Karpas-422 (cell line): ENCODE measurements around the gene ERMP1. TPM values are rescaled to one million over a fixed set of nuclear protein-coding genes. Genes with fewer than 3 reads are reported as not detected.

Experiments
- DNase-seq: peaks from one replicate; pipeline ENCODE4 v3.0.0-alpha.2; 2015
- H2AFZ ChIP-seq: fragments of 200-600 bp; sonication (generic); 2 replicates; pipeline ENCODE4 v1.6.1; 2014; ENCODE audit warnings: antibody characterized with exemption, low read length, mixed read lengths
- H3K27ac ChIP-seq: fragments of 200-600 bp; sonication (generic); 2 replicates; pipeline ENCODE4 v1.5.1; 2014; ENCODE audit warnings: mild to moderate bottlenecking, low read length, moderate library complexity
- H3K27me3 ChIP-seq: fragments of 200-600 bp; sonication (generic); 2 replicates; pipeline ENCODE4 v1.6.1; 2014; ENCODE audit warnings: low read length, mixed read lengths
- H3K36me3 ChIP-seq: fragments of 200-600 bp; sonication (generic); 2 replicates; pipeline ENCODE4 v1.6.1; 2014; ENCODE audit warnings: low read length, mixed read lengths; ENCODE audit not compliant: insufficient read depth
- H3K4me1 ChIP-seq: fragments of 200-600 bp; sonication (generic); 2 replicates; pipeline ENCODE4 v1.6.1; 2014; ENCODE audit warnings: mild to moderate bottlenecking, low read length, mixed read lengths
- H3K4me2 ChIP-seq: fragments of 200-600 bp; sonication (generic); 2 replicates; pipeline ENCODE4 v1.6.1; 2014; ENCODE audit warnings: low read length, low read depth, mild to moderate bottlenecking; ENCODE audit not compliant: poor library complexity, severe bottlenecking
- H3K4me3 ChIP-seq: fragments of 200-600 bp; sonication (generic); 2 replicates; pipeline ENCODE4 v1.5.1; 2014; ENCODE audit warnings: mild to moderate bottlenecking, antibody characterized with exemption, low read length, mixed read lengths
- H3K79me2 ChIP-seq: fragments of 200-600 bp; sonication (generic); 2 replicates; pipeline ENCODE4 v1.6.1; 2014; ENCODE audit warnings: mild to moderate bottlenecking, low read length, mixed read lengths
- H3K9ac ChIP-seq: fragments of 200-600 bp; sonication (generic); 2 replicates; pipeline ENCODE4 v1.6.0; 2014; ENCODE audit warnings: low read length
- H3K9me2 ChIP-seq: fragments of 200-600 bp; sonication (generic), shearing (Covaris generic); replicated peaks from 2 replicates; pipeline ENCODE4 v1.6.0; 2014; ENCODE audit warnings: mild to moderate bottlenecking, low read length, moderate library complexity; ENCODE audit not compliant: insufficient read depth
- H3K9me3 ChIP-seq: fragments of 300-700, 200-600 bp; sonication (generic); 2 replicates; pipeline ENCODE4 v1.6.1; 2014; ENCODE audit warnings: low read length, mixed read lengths
- H4K20me1 ChIP-seq: fragments of 200-600 bp; sonication (generic); 2 replicates; pipeline ENCODE4 v1.6.1; 2014; ENCODE audit warnings: mild to moderate bottlenecking, antibody characterized with exemption, low read length, low read depth; ENCODE audit not compliant: insufficient read depth
- total RNA-seq: library from RNA; depleted of rRNA; stranded (reverse); fragments of >200 nt; shearing (Covaris generic); gene quantifications from 2 replicates; pipeline ENCODE4 v1.2.3, GENCODE V29; 2014; ENCODE audit warnings: low replicate concordance

The ERMP1 gene
- total RNA-seq, 1 experiment from 2014 or later: 27.4 TPM

DNA sequence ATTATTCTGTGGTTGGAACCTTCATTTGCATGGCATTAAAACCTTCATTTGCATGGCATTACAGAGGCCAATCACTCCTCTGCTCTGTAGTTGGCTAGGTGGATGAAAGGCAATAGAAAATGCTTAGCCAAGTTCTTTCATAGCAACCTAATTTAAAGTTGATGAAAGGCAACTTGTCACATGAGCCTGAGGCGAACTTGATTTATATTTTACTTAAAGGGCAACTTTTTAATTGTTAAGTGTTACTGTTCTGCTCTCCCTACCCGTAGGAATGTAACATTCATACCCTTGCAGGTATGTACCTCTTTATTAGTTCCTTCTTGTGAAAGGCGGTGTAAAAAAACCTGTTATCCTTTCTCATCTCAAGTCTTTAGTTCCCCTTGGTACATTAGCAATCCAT, 7.9 kb upstream of the ERMP1 start:
- Histone ChIP-seq H3K27ac (no peak overlapping the region), H3K27me3 (no peaks in the 10 kb centered on the region), H3K4me2 (no peak overlapping the region), H3K79me2 (no peaks in the 10 kb centered on the region), H3K9me3 (no peaks in the 10 kb centered on the region), H3K36me3 (no peaks in the 10 kb centered on the region), H3K9ac (no peak overlapping the region), H3K4me3 (no peak overlapping the region), H3K4me1 (peaks cover 5% of the 10 kb centered on the region), H2AFZ (no peak overlapping the region), H3K9me2 (no peaks in the 10 kb centered on the region), H4K20me1 (no peaks in the 10 kb centered on the region)
- no peak for DNase-seq

DNA sequence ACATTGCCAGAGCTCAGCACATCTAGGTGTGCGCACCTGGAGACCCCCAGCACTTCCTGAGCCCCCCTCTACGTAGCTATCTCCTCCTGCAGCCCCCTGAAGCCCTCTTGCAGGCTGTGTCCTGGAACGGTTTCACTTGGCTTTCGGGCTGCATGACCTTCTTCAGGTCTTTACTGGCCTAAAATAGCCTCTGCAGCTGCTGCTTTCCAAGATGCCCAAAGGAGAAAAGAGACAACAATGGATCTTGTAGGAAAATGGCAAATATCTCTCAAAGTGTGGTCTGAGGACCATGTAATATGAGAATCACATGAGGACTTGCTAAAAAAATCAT, 6.6 kb upstream of the ERMP1 start:
- H3K9ac ChIP-seq: no peak overlapping the region

DNA sequence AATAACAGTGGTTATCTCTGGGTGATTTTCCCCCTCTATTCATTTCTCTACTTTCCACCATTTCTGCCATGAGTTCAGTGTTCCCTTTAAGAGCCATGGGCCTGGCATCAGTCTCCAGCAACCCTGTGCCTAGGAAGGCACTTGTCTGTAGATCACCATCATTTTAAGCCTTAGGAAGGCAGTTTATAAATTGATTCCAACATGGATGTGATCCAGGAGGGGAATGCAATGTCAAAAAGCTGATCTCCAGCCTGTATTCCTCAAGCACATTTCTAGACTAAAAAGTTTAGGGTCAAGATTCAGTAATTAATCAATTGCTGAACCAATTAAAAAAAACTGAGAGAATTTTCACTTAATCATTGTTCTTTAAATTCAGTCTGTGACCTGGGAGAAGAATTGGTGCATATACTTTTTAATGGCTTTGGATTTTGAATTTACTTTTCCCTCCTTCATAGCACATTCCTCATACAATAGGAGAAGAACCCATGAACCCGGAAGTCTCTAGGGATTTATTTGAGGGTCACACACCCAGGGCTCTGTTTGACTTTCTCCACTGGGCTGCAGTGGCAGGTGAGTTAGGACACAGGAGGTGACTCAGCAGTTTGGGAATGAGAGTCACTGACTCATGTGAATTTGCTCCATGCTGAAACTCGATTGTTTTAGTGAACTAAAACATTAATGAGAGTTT, 6.1 kb upstream of the ERMP1 start:
- H4K20me1 ChIP-seq: no peaks in the 10 kb centered on the region
- H3K4me3 ChIP-seq: no peak overlapping the region
- no peak overlapping the region for H2AFZ ChIP-seq
- H3K79me2 ChIP-seq: no peaks in the 10 kb centered on the region
- H3K9ac ChIP-seq: no peak overlapping the region
- no peak overlapping the region for H3K27ac ChIP-seq
- no peaks in the 10 kb centered on the region for H3K9me3 ChIP-seq
- no peaks in the 10 kb centered on the region for H3K27me3 ChIP-seq
- H3K4me1 ChIP-seq: peaks cover 8% of the 10 kb centered on the region
- DNase-seq: no peak
- no peaks in the 10 kb centered on the region for H3K9me2 ChIP-seq
- no peaks in the 10 kb centered on the region for H3K36me3 ChIP-seq
- H3K4me2 ChIP-seq: no peak overlapping the region

More for the DNA sequence above, 6.6 kb upstream of the ERMP1 start:
- no peak overlapping the region for H3K4me2 ChIP-seq
- no peak overlapping the region for H2AFZ ChIP-seq
- no peaks in the 10 kb centered on the region for H3K36me3 ChIP-seq
- no peaks in the 10 kb centered on the region for H3K79me2 ChIP-seq
- no peak overlapping the region for H3K27ac ChIP-seq
- DNase-seq: no peak
- H3K4me3 ChIP-seq: no peak overlapping the region
- no peaks in the 10 kb centered on the region for H4K20me1 ChIP-seq
- no peaks in the 10 kb centered on the region for H3K27me3 ChIP-seq
- peaks cover 5% of the 10 kb centered on the region for H3K4me1 ChIP-seq
- H3K9me3 ChIP-seq: no peaks in the 10 kb centered on the region
- no peaks in the 10 kb centered on the region for H3K9me2 ChIP-seq

DNA sequence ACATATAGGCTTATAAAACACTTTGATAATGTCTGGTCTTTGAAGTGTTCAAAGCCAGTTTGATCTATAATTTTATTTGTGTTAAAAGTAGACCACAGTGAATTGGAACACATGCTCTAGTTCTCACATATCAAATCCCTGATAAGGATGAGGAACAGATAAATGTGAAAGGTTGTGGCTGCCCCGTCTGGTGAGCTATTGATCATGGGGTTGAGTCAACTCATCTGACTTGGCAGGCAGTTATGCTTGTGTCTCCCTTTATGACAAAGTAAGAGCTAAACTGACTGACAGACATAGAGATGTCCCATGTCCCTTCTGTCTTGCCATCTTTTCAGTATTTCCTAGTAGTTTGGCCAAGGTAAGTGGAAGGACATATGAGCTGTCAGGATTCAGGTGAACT, 2.9 kb upstream of the ERMP1 start:
- no peak overlapping the region for H3K4me2 ChIP-seq
- H3K79me2 ChIP-seq: peaks cover 20% of the 10 kb centered on the region
- no peak overlapping the region for H3K4me3 ChIP-seq
- H3K9me3 ChIP-seq: no peaks in the 10 kb centered on the region
- no peak overlapping the region for H2AFZ ChIP-seq
- no peaks in the 10 kb centered on the region for H4K20me1 ChIP-seq
- H3K36me3 ChIP-seq: no peaks in the 10 kb centered on the region
- H3K27ac ChIP-seq: no peak overlapping the region
- no peaks in the 10 kb centered on the region for H3K9me2 ChIP-seq
- DNase-seq: no peak
- peaks cover 28% of the 10 kb centered on the region for H3K4me1 ChIP-seq
- H3K27me3 ChIP-seq: no peaks in the 10 kb centered on the region
- no peak overlapping the region for H3K9ac ChIP-seq

DNA sequence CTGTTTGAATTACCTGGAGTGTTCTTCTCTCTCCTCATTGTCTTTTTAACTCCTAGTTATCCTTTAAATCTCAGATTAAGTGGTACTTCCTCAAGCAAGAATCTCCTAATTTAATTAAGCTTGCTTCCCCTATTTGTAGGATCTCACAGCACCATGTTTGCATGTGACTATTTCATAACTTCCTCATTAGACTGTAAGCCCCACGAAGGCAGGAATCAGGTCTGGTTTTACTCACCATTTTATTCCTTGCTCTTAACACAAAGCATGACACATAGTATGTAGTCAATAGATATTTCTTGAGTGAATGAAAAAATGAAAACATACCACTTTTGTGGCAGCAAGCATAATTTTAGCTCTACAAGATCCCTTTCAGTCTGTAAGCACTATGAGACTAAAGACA, 1.3 kb upstream of the ERMP1 start:
- Histone ChIP-seq H3K9me3 (no peaks in the 10 kb centered on the region), H4K20me1 (no peaks in the 10 kb centered on the region), H3K27me3 (no peaks in the 10 kb centered on the region), H3K4me1 (peaks cover 39% of the 10 kb centered on the region), H3K9me2 (no peaks in the 10 kb centered on the region), H3K4me3 (no peak overlapping the region), H3K4me2 (no peak overlapping the region), H3K9ac (no peak overlapping the region), H3K36me3 (peaks cover 13% of the 10 kb centered on the region; the same call in 1 of the 2 replicates), H2AFZ (peak overlapping the region; percentile 46), H3K27ac (no peak overlapping the region), H3K79me2 (peaks cover 36% of the 10 kb centered on the region)
- DNase-seq: peak; percentile 68

DNA sequence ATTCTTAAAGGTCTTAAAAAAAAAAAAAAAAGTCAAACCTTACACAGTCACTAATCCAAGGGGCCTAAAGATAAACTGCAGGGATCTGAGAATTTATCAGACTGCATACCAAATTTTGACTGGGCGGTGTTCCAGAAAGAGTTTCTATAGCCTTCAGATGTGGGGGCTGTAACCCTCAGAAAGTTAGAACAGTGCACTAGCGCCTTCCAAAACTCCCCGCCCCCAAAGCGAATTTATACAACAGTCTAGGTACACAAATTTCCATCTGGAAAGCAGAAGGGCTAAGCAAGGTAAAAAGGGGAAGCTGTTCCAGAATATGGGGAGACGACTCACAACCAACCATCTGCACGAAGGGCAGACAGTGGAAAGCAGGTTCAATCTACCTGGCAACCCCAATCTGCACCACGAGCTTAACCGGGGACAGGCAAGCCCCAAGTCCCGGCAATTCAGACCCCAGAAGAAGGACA, 813 bp downstream of the ERMP1 start:
- H3K36me3 ChIP-seq: peaks cover 19% of the 10 kb centered on the region
- H2AFZ ChIP-seq: peak overlapping the region; percentile 94
- no peaks in the 10 kb centered on the region for H4K20me1 ChIP-seq
- no peaks in the 10 kb centered on the region for H3K9me2 ChIP-seq
- H3K4me1 ChIP-seq: peaks cover 55% of the 10 kb centered on the region
- H3K4me2 ChIP-seq: peak overlapping the region; percentile 97
- DNase-seq: peak; percentile 83
- no peaks in the 10 kb centered on the region for H3K27me3 ChIP-seq
- no peaks in the 10 kb centered on the region for H3K9me3 ChIP-seq
- H3K9ac ChIP-seq: peak overlapping the region; percentile 84
- H3K79me2 ChIP-seq: peaks cover 48% of the 10 kb centered on the region
- H3K27ac ChIP-seq: peak overlapping the region; percentile 58
- H3K4me3 ChIP-seq: peak overlapping the region; percentile 98

DNA sequence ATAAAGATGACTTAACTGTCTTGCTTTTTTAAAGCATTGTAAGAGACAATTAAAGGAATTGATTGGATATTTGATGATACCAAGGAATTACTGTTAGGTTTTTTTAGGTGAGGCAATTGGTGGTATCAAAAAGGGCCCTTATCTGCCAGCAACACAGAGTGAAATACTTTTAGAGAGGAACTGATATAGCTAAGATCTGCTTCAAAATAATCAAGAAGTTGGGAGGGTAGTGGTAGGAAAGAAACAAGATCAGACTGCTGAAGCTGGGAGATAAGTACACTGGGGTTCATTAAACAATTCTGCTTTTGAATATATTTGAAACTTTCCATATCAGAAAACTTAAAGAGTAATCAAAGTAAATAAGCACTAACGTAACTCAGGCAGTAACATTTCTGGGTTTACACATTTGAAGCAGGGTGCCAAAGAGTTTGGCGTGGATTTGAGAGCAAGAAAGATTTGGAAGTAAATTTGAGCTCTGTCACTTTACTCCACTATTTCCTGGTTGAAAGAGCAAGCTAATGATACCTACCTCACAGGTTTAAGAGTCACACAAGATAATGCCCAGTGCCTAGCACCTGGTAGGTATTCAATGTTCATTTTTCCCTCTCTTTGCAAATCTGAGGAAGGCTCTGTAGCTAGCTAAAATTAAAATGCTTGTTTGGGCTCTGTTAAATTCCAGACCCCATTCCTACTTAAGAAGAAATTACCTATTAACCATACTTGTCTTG, 6.9 kb downstream of the ERMP1 start:
- Histone ChIP-seq H3K4me2 (no peak overlapping the region), H3K27me3 (no peaks in the 10 kb centered on the region), H2AFZ (no peak overlapping the region), H3K4me1 (peaks cover 37% of the 10 kb centered on the region), H3K9me2 (no peaks in the 10 kb centered on the region), H3K9ac (no peak overlapping the region), H3K27ac (no peak overlapping the region), H3K4me3 (no peak overlapping the region), H3K79me2 (peaks cover 66% of the 10 kb centered on the region), H3K36me3 (peaks cover 43% of the 10 kb centered on the region), H4K20me1 (no peaks in the 10 kb centered on the region), H3K9me3 (no peaks in the 10 kb centered on the region)
- DNase-seq: no peak

DNA sequence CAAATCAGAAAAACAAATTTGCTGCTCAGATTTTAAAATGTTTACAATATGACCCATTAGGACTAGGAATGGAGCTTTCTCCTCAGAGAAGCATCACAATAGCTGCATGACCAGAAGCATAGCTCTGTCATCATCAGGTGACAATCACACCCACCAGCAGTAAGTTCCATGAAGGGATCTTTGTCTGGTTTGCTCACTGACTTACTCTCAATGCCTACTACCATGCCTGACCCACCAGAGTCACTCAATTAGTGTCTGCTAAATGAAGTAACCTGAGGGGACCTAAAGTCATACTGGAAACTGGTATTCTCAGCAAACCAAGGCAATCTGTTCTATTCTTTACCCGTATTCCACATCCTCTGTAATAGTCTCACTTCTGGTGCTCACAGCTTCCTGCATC, 7.7 kb downstream of the ERMP1 start:
- Histone ChIP-seq H3K27ac (no peak overlapping the region), H3K9me2 (no peaks in the 10 kb centered on the region), H3K4me2 (no peak overlapping the region), H3K27me3 (no peaks in the 10 kb centered on the region), H3K4me1 (peaks cover 29% of the 10 kb centered on the region), H2AFZ (no peak overlapping the region), H3K9me3 (no peaks in the 10 kb centered on the region), H3K36me3 (peaks cover 40% of the 10 kb centered on the region), H4K20me1 (no peaks in the 10 kb centered on the region), H3K4me3 (no peak overlapping the region), H3K79me2 (peaks cover 63% of the 10 kb centered on the region), H3K9ac (no peak overlapping the region)
- DNase-seq: no peak
